IPS-11a (cell line): Measurements from ENCODE around the gene CAMK2B.

Experiments
- H3K4me3 ChIP-seq: one replicate; pipeline ENCODE4 v1.5.1; 2013; ENCODE audit warnings: low read depth, low read length, control low read depth

CAMK2B gene

DNA sequence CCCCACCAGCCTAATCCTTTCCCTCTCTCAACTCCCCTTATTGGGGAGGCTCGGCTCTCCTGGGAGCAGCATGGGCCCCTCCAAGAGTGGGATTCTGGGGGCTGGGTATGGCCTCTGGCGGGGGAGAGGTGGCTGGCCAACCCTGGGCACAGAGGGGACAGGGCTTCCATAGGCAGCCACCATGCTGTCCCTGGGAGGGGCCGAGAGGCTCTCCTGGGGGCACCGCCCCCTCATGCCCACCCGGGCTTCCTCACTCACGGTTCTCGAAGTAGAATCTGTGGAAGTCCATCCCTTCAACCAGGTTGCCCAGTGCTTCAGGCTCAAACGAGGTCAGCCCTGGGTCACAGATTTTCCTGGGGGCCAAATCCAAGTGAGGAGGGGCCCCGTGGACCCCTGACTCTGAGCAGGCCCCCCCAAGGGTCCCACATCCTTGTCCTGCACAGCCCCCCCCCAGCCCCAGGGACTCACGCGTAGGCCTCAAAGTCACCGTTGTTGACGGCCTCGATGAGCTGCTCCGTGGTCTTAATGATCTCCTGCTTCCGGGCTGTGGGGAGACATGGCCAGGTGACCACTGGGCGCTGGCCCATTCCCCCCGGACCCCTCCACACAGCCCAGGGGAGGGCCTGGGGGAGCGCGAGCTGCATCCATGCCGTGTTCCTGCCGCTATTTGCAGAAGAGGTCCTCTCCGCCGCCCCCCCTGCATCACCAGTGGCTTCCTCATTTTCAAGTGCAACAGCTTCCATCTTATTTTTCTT, 104.9 kb downstream of the CAMK2B start:
- no peak overlapping the region for H3K4me3 ChIP-seq

DNA sequence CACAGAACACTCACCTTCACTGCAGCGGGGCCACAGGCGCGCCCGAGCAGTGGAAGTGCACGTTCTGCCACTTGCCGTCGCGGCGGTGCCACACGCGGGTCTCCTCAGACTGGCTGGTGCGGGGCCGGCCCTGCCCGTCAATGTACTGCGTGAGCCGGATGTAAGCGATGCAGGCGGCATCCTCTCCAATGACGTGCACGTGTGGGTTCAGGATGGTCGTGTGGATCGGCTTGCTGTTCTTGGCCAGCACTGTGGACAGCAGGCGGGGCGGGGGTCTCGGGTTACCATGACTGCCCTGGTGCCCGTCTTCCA, 105.4 kb downstream of the CAMK2B start:
- H3K4me3 ChIP-seq, result no peak overlapping the region

DNA sequence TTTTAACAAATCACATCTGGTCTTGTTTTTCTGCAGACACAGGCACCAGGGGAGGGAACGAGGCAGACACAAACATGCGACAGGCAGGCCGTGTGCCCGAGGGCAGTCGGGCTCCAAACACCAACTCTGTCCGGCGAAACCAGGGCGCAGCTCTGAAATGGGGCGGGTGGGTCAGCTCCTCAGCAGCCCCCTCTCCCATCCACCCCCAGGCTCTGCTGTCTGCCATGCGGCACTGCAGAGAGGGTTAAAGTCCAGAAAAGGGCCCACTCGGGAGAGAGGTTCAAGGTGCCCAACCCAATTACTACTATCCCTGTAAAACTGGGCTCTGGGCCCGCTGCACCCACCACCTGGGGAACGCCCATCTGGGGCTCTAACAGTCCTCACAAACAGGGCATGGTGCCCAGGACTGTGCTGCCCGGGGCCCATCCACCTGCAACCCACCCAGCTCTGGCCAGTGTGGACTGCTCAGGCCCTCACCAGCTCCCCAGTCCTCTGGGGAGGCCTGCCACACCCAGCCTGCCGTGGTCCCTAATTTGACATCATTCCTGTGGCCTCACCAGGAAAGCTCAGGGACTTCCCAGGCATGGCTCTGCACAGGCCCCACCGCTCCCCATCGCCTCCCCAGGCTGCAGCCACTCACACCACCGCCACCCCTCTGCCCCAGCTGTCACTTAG, 105.9 kb downstream of the CAMK2B start:
- no peak overlapping the region for H3K4me3 ChIP-seq

DNA sequence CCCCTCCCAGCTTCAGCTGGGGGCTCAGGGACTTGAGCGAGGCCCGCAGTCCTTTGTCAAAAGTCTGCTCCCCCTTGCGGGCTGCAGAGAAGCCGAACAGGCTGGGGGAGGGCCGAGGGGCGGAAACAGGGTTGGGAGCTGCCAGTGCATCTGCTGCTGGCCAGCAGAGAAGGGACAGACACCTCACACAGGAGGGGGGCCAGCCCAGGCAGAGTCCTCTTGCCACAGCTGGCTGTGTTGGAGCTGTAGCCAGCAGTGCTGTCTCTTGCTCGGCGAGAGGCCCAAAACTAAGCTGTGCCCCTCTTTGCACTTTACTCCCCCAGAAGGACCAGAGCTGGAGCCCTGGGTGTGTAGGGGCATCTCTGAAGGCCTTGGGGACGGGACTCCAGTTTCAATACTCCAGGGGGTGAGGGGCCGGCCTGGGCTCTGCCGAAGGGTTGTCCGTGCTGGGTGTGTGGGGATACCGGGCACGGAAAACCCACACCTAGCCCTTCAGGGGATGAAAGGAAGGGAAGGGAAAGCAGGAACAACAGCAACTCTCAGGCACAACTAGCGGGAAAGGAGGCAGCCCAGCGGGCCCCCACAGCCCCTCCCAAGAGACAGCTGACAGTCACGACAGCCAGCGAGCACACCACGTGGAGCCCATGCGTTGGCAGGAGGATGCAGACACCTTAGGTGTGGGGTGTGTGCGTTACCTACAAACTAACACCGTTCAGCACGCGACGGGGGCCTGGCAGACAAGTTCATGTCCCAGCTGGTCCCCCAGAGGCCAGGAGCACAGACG, 106.8 kb downstream of the CAMK2B start:
- H3K4me3 ChIP-seq, result no peak overlapping the region

DNA sequence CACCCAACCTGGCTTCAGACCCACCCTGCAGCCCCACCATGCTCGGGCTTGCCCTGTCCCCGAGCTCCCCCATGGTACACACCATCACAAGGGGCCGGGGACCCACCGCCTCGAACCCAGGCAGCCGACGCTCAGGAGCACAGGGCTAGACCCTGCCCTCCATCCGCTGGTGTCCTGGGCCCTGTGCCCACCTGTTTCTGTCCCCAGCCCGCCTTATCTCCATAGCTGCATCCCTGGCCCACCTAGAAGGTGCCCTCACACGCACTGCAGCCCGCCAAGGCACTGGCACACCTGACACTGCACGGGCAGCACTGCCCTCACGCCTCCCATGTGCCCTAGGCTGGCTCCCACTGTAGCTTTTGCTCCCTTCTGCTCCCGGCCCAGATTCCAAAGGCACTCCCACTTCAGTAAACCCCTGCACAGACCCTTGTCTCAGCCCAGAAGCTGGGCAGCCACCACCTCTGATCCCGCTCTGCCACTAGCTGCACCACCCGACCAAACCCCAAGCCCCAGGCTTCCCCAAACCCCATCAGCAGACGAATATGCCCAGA, 107.5 kb downstream of the CAMK2B start:
- H3K4me3 ChIP-seq, result no peak overlapping the region

DNA sequence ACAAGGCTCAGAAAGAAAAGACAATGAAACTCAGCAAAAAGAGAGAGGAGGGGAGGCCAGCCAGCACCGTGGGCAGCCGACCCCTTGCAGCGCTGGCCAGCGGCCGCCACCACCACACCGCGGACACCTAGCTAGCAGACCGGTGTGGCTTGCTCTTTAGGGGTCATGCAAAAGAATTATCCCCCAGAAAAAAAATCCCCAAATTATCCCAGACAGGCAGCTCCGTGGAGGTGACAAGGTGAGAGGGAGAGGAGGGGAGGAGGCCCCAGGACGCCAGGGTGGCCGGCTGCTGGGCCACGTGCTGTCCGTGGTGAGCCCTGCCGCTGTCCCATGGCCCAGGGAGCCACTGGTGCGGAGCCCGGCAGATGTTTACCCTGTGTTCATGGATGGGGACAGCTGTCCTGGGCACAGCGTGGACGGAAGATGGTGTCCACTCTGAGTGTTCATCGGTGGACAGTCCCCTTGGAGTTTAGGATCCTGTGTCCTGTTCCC, 108.1 kb downstream of the CAMK2B start:
- no peak overlapping the region for H3K4me3 ChIP-seq

DNA sequence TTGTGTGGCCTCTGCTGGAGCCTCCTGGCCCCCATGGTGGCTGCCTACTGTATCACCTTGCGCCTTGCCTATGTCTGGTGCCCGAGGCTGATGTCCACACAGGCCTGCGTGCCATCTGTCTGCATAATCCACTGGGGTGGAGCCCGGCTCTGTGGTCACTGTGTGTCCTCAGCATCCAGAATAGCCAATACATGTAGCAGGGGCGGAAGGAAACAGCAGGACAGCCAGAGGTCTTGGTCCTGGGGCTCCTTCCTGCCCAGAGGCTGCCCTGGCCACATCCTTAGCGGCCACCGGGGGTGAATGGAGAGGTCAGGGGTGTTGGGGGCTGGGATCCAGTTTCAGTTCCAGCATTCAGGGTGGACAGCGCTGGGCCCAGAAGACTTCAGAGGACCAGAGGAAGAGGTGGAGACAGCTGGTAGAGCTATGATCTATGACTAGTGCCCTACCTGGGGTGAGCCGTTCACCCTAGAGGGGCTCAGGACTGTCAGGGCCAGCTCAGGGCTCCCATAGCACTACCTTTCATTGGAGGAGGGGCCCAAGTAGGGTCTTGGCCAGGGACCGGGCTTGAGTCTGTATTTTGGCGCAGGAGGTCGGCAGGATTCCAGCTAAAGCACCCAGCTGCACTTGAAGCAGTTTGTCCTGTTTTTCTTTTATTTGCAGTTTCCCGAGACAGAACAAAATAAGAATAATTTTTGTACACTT, 108.7 kb downstream of the CAMK2B start:
- no peak overlapping the region for H3K4me3 ChIP-seq

DNA sequence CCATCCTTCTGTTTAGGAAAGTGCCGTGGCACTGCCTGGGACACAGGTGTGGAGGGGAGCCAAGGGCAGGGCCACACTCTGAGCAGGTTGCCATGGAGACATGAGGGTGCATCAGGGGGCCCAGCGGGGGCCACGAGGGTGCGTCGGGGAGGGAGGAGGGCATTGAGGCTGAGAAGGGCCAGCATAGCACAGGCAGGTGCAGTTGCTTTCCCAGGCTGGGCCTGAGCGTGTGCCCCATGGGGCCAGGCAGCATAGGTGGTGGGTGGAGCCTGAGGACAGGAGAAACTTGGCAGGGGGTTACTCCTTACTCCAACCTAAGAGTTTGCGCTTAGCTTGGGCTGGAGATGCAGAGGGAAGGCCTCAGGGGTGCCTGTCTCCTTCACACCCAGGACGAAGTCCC, 109.4 kb downstream of the CAMK2B start:
- no peak overlapping the region for H3K4me3 ChIP-seq

DNA sequence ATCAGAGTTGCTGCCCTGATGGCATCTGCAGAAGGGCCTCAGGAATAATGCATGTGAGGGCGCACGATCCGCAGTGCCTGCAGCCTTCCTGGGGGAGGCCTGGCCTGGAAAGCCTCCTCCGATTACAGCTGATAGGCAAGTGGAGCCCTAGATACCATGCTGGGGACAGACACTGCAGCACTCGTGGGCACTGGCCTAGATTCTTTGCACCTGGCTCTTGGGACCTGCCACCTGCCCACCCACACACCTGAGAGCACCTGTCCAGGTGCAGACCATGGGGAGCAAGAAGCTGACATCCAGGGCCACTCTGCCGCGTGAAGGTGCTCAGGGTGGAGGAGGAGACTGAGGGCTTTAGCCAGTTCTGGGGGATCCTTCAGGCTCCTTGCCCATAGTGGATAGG, 109.9 kb downstream of the CAMK2B start:
- no peak overlapping the region for H3K4me3 ChIP-seq

DNA sequence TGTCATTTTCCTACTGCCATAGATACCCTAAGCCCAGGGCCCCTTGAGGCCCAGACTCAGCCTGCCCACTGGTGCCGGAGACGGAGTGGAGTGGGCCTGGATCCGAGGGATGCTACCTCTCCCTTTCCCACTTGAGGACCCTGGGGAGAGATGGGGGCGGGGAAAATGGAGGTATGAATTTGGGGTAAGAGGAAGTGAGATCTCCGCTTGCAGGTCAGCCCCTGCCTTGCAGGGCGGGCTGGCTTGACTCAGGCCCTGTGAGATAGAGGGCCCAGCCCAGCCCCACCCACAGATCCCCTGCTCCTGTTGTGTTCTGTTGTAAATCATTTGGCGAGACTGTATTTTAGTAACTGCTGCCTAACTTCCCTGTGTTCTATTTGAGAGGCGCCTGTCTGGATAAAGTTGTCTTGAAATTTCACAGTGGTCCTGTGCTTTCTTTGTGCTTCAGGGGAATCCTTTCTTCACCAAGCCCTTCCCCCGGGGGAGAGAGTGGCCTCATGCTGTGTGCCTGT, 111.5 kb downstream of the CAMK2B start:
- H3K4me3 ChIP-seq, result no peak overlapping the region

DNA sequence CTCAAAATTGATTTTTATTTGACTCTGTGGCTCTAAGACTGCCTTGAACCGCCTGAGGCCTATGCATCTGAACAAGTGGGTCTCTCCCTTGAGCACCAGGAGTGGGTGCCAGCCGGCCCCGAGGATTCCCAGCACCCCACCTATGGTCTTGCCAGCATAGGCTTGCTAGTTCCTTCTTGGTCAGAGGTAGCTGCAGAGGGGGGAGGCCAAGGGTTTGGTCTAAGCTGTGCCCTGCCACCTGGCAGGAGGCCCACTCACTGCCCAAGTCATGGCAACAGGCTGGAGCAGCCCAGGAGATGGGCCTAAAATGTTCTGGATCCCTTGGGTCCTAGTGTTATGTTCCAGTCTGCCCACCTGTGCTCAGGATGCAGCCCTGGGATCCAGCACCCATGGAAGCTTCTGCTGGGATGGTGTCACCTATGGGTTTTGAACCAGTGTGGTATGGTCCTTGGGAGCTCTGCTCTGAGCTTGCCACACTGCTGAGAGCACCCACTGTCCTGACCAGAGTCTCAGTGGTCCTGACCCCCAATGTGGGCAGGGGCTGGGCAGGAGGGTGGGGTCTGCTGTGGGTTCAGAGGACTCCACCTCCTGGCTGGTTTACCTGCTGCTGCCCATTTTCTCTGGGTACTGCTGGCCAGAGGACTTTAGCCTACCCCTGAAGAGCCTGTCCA, 112.1 kb downstream of the CAMK2B start:
- no peak overlapping the region for H3K4me3 ChIP-seq

DNA sequence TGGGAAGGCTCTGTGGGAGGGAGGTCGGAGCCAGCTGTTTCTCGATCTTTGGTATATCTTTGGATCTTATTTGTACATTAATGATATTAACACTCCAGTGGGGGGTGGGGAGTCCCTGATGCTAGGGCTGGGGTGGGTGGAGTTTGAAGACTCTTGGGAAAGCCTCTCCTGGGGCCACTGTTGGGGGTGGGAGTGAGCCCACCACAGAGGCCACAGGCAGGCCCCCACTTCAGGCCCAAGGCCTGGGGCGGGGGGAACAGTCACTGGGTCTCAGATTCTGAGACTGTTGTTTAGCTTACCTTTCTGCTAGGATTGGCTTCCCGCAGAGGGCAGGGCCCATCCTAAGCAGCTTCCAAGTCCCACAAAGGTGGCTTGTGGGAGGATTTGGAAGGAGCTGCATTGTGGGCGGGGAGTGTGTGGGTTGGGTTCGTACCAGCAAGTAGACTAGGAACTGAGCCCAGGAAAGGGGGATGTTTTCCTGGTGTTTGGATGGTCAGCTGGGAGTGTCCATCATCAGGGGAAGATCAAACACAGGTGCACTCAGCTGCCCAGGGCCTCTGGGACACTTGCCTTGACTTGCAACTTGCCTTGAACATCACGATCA, 112.7 kb downstream of the CAMK2B start:
- H3K4me3 ChIP-seq, result no peak overlapping the region

DNA sequence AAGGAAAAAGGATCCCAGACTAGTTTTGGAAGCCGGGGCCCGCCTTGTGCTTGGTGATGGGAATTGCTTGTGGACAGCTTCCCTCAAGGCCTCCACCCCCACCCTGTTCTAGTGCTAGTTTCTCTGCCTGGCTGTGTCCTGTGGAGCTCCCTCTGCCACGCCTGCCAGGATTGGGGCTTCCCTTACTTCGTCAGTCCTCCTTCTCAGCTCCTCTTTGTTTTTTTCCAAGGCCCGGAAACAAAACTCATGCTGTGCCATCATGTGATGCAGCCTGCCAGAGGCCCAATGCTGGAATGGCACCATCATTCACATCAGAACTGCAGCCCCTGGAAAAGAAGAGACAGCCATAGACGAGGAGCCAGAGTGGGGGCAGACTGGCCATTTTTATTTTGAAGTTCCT, 113.4 kb downstream of the CAMK2B start:
- H3K4me3 ChIP-seq, result no peak overlapping the region

DNA sequence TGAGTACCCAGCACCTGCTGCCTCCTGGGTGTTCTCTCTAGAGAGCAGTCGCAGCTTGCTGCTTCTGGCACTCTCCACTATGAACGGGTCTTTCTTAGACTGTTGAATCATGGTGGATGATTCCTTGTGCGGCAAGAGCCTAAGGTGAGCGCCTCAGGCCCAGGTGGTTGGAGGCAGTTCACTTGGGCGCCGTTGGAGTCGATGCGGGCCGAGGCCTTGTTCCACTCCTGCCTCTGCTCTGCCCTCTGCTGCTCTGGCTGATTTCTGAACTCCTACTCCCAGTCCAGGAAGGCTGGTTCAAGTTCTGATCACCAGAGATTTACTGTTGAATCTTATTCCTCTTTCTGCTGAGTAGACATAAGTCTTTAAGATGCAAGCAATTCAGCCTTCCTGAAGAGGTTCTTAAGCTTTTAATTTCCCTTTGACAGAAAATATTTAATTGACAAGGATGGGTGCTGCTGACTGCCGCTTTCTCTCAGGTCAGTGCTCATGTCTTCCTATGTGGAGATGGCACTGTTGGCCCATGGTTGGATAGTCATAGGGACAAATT, 114.2 kb downstream of the CAMK2B start:
- H3K4me3 ChIP-seq, result no peak overlapping the region

DNA sequence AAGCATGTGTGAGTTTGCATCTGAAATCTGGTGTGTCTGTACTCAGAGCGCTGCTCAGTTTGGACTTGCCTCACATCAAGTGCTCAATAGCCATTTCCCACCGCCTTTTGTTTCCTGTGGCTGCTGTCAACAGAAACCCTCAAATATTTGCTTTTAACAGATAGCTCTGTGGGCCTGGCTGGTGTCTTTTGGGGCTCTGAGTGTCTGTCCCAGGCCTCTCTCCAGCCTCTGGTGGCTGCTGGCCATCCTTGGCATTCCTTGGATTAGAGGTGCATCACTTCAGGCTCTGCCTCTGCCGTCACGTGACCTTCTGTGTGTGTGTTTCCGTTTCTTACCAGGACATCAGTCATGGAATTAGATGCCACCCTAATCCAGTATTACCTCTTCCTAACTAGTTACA, 115.3 kb downstream of the CAMK2B start:
- H3K4me3 ChIP-seq, result no peak overlapping the region

DNA sequence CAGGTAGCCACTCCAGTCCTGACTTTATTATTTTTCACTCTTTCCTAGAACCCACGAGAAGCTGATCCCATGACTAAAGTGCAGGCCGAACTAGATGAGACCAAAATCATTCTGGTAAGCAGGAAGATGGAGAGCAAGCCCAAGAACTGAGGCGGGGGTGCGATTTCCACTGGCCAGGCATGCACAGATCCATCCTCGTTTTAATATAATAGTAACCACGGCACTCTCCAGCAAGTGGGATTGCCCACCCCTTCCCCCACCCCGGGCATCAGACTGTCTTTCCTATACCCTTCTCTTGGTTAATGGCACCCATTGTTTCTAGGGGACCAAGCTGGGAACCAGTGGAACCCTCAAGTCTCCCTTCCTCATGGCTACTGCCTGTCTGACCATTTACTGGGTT, 117.3 kb downstream of the CAMK2B start:
- no peak overlapping the region for H3K4me3 ChIP-seq

DNA sequence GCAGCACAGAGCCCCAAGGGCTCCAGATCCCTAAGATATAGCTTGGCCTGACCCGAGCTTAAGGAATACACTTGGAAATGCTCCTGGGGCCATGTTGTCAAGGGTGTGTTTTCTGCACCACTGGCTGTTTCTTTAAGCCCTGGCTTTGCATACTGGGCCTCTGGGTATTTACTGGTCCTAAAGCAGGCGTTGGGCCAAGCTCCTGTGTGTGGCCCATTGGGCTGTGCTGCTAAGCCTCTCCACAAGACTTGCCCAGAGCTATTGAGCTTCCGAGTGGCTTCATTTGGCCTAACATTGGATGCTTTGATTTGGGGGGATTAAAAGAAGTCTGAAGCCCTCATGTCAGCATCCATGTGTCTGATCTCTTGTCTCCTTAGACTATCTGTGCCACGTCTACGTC, 119.4 kb downstream of the CAMK2B start:
- H3K4me3 ChIP-seq, result no peak overlapping the region

DNA sequence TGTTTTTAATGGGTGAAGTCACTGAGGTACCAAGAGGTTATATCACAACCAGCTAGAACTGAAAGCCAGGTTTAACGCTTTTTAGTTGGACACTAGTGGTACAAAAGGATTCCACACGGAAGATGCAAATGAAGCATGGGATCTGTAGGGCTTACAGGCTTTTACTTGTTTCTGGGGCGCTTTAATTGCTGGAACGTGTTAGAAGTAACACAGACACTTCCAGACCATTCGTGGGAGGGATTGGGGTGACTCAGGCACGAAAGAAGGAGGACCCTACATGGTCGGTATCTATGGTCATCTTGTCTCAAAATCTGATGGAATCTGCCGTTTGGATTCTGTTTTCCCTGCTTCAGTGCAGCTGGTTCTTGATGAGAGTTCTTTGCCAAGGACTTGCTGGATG, 123.6 kb downstream of the CAMK2B start:
- H3K4me3 ChIP-seq, result peak overlapping the region; percentile 94

DNA sequence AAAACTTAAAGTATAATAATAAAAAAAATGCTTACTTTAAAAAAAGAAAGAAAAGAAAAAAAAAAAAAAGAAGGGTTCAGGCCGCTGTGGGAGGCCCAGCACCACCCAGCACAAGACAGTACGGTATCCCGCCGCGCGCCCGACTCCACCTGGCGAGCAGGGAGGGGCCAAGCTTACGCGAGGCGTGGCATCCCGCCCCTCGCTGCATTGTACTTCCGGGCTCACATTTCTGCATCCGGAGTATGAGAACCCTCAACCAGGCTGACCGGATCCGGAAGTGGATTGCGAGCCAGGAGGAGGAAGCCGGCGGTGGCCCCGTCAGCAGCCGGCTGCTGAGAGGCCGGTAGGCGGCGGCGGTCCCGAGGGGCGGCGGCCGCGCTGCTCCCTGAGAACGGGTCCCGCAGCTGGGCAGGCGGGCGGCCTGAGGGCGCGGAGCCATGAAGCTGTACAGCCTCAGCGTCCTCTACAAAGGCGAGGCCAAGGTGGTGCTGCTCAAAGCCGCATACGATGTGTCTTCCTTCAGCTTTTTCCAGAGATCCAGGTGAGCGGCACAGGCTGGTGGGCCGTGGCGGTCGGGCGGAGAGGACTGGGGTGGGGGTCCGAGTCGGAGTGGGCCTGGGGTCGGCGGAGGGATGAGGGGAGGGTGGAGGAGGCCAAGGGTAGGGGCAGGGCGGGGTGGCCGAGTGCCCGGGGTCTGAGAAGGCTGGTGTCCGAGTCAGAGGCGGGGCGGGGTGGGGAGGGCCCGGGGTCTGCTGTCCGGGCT, 124.5 kb downstream of the CAMK2B start, which contains the start of gene YKT6:
Gene YKT6 (plus strand): TSS at position 280 of the 763 bp plus-strand sequence. CDS start 158 bp downstream, at position 438.
- H3K4me3 ChIP-seq, result peak within 1 kb of the TSS; percentile 94
